8988T (cell line): ENCODE results near the gene CD46.
"Not testable (repeated sequence)": the region's sequence is repeated elsewhere in the genome, so short reads cannot be mapped to it uniquely, and the experiment has no call there.

Experiments used
- DNase-seq: peaks from one replicate; pipeline ENCODE4 v3.0.0; 2011

Gene CD46

DNA sequence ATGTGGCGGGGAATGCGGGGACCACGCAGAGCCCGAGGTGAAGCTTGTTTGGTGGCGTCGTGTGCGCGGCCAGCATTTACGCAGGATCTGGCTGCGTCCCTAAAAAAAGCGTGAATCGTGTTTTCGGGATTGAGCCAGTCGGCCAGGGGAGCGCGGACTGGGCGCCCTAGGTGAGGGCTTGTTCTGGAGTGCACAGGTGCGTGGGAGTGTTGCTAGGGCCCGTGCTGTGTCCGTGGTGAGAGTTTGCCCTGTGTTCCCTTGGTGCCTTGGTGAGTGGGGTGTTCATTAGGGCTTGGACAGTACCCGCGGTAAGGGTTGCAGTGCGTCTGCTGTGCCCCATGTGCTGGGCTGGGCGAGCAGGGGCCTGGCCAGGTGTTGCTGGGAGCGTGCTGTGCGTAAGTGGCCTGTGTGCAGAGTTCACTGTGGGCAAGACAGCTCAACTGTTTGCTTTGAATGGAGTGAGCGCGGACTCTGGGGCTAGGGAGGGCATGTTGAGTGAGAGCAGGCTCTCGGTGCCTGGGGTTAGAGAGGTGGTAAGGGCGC is 673 bp downstream of the CD46 start:
- no peak for DNase-seq

DNA sequence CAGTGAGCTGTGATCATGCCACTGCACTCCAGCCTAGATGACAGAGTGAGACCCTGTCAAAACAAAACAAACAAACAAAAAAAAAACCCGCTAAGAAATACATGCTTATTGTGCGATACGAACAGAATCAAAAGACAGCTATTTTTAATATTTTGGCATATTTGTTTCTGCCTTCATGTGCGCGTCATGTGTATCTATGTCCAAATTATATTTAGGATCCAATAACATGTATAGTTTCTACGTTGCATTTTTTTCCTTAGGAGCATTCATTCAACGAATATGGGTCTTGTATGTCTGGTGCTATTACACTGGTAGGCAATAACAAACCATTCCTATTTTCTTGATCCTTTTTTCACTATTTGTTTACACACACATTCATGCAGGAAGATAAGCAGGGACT is 1.8 kb downstream of the CD46 start:
- DNase-seq = no peak

DNA sequence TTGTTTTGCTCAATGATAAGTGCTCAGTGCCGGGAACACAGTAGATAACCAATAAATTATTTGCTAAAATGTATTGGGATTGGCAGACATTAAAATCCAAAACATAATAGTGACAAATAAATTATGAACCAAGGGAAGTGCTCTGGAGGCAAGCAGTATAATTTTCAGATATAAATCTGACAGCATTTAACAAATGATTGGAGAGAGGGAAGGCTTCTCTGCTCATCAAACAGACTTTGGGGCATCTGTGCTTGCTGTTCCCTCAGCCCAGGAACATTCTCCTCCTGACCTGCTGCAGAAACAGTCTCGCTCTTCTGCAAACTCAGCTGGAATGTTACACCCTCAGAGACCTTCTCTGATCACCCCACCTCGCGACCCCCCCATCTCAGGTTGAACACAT is 2.2 kb downstream of the CD46 start:
- no peak for DNase-seq

GRCh38 chr1:207754974-207755700 is 3.3 kb downstream of the CD46 start:
- DNase-seq = no peak

GRCh38 chr1:207755846-207756693 is 4.2 kb downstream of the CD46 start:
- no peak for DNase-seq

DNA sequence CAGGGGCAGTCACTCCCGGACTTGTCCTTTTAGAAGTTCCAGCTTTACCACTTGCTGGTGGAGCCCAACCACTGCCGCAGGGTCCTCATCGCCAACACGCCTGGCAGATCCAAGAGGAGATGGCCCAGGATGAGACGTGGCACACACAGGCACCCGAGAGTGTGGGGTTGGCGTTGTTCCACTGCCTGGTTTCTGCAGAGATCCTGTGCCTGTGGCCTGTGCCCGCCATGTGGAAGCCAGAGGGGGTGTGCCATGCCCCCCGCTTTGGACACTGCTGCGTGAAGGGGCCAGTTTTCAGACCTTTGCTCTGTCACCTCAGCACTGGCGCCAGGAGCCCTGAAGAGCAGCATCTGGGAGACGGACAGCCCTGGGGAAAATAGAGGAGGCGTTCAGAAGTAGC is 10.8 kb downstream of the CD46 start:
- no peak for DNase-seq

- no peak for DNase-seq
Measured at GRCh38 chr1:207763091-207763490, 11.2 kb downstream of the CD46 start.

GRCh38 chr1:207763972-207764371 is 12.1 kb downstream of the CD46 start:
- no peak for DNase-seq

GRCh38 chr1:207766569-207766968 is 14.7 kb downstream of the CD46 start:
- DNase-seq = no peak

GRCh38 chr1:207770514-207770913 is 18.7 kb downstream of the CD46 start:
- not testable (repeated sequence) for DNase-seq

- not testable (repeated sequence) for DNase-seq
Measured at GRCh38 chr1:207776045-207776444, 24.2 kb downstream of the CD46 start.

DNA sequence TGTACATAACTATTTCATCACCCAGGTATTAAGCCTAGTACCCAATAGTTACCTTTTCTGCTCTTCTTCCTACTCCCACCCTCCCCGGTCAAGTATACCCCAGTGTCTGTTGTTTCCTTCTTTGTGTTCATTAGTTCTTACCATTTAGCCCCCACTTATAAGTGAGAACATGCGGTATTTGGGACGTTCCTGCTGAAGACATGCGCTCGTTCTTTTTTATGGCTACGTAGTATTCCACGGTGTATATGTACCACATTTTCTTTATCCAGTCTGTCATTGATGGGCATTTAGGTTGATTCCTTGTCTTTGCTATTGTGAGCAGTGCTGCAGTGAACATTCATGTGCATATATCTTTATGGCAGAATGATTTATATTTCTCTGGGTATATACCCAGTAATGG is 25.6 kb downstream of the CD46 start:
- DNase-seq = not testable (repeated sequence)

- DNase-seq = no peak
Measured at GRCh38 chr1:207779008-207779407, 27.2 kb downstream of the CD46 start.

GRCh38 chr1:207781312-207781711 is 29.5 kb downstream of the CD46 start:
- no peak for DNase-seq

- no peak for DNase-seq
Measured at GRCh38 chr1:207787776-207788175, 35.9 kb downstream of the CD46 start.

- DNase-seq = no peak
Measured at GRCh38 chr1:207789386-207789785, 37.5 kb downstream of the CD46 start.

DNA sequence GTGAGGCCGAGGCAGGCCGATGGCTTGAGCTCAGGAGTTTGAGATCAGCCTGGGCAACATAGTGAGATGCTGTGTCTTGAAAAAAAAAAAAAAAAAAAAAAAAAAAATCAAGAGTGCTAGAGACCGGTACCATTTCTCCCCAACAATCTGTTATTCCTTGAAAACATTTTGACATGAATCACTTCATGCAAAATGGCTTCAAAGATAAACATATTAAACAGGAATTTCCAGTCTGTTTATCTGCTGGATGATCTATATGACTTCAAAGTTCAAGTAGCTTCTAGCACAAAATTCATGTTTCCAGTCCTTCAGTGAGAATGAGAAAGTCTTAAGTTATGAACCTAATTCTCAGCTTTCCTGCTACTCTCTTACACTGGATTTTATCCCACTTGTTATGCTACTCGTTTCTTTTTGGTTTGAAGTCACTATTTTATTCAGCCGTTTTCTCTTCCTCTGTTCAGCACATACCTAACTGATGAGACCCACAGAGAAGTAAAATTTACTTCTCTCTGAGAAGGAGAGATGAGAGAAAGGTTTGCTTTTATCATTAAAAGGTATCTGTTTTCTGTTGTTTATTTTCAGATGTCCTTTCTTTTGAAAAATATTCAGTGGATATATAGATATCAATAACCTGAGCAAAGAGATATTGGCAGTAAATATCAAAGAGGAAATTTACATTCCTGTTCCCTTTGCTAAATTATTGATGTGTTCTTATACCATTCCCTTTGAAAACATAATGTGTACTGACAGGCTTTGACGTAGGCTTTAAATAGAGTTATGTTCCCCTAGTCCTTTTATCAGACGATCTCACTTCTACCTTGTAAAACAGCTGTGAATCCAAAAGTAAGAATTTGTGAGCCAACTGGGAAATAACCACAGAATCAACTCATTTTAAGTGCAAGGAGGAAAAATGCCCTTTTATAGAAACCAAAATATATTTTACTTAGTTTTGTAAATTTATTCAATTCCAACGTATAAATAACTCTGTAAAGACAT is 38.2 kb downstream of the CD46 start:
- no peak for DNase-seq

DNA sequence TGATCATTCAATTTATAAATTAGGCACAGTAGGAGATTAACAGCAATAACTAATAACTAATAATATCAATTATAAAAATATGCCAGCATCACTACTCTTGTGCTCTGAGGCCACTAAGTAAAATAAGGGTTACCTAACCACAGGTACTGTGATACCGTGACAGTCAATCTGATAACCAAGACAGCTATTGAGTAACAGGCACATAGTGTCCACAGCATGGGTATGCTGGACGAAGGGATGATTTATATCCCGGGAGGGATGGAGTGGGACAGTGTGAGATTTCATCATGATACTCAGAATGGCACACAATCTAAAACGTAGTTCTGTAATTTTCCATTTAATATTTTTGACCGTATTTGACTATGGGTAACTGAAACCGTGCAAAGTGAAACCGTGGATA is 39.4 kb downstream of the CD46 start:
- DNase-seq = no peak

DNA sequence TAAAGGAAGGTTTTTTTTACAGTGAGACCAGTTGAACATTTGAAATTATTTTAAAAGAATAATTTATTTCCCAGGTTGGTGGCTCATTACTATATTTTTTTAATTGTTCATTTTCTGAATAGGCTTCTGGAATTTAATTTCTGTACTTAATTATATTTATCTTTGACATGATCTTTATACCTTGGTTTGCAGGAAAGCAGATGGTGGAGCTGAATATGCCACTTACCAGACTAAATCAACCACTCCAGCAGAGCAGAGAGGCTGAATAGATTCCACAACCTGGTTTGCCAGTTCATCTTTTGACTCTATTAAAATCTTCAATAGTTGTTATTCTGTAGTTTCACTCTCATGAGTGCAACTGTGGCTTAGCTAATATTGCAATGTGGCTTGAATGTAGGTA is 41.5 kb downstream of the CD46 start:
- no peak for DNase-seq

GRCh38 chr1:207794861-207795260 is 43.0 kb downstream of the CD46 start:
- no peak for DNase-seq

- no peak for DNase-seq
Measured at GRCh38 chr1:207797229-207797973, 45.5 kb downstream of the CD46 start.

- DNase-seq = no peak
Measured at GRCh38 chr1:207798847-207799246, 47.0 kb downstream of the CD46 start.
